WTC11 (cell line): Measurements from ENCODE around the gene FUZ. TPM values are rescaled to one million over a fixed set of nuclear protein-coding genes. Genes with fewer than 3 reads are reported as not detected.

Source experiments
- ATAC-seq: fragments of 200-7000 bp; cut with Tn5 transposase; 2 replicates; pipeline ENCODE4 v1.10.0; 2021; ENCODE audit warnings: mild to moderate bottlenecking, moderate library complexity
- CTCF ChIA-PET: fragments of 300-600 bp; sonication (Branson Sonifier 250); formaldehyde crosslinking; loops from one replicate; lab custom pipeline; 2021; ENCODE audit warnings: antibody characterized with exemption; lab: Charles Lee
- POLR2A ChIA-PET: fragments of 350-600 bp; sonication (Branson Sonifier 250); formaldehyde crosslinking; loops from one replicate; lab custom pipeline; 2021; ENCODE audit warnings: antibody characterized with exemption; lab: Charles Lee
- DNase-seq: peaks from one replicate; pipeline ENCODE4 v3.0.0; 2021; ENCODE audit warnings: low spot score
- H3K27ac Mint-ChIP-seq: 2 replicates; pipeline ENCODE4 v1.8.0; 2021; ENCODE audit warnings: mixed read lengths
- H3K27me3 Mint-ChIP-seq: 2 replicates; pipeline ENCODE4 v1.8.0; 2021; ENCODE audit warnings: low read depth, mild to moderate bottlenecking, moderate library complexity, mixed read lengths
- H3K36me3 Mint-ChIP-seq: 2 replicates; pipeline ENCODE4 v1.8.0; 2021; ENCODE audit warnings: mixed read lengths
- H3K4me1 Mint-ChIP-seq: 2 replicates; pipeline ENCODE4 v1.8.0; 2022; ENCODE audit warnings: mixed read lengths
- H3K4me3 Mint-ChIP-seq: 2 replicates; pipeline ENCODE4 v1.8.0; 2021; ENCODE audit warnings: mild to moderate bottlenecking, moderate library complexity, mixed read lengths
- H3K9me3 Mint-ChIP-seq: 2 replicates; pipeline ENCODE4 v1.8.0; 2021; ENCODE audit warnings: mixed read lengths
- FOXP1 ChIP-seq: sonication (generic); formaldehyde crosslinking; IDR thresholded peaks from 2 replicates; pipeline ENCODE4 v1.8.0; 2022; ENCODE audit warnings: missing genetic modification reagents, mild to moderate bottlenecking, moderate library complexity, borderline replicate concordance
- IRF2 ChIP-seq: sonication (generic); formaldehyde crosslinking; IDR thresholded peaks from 2 replicates; pipeline ENCODE4 v1.8.0; 2022; ENCODE audit warnings: low read depth, missing genetic modification reagents, borderline replicate concordance
- OVOL2 ChIP-seq: fragments of 250-450 bp; sonication (Bioruptor Pico); IDR thresholded peaks from 2 replicates; pipeline ENCODE4 v1.9.0; 2021; ENCODE audit warnings: mild to moderate bottlenecking, borderline replicate concordance
- SMAD3 ChIP-seq: sonication (generic); formaldehyde crosslinking; IDR thresholded peaks from 2 replicates; pipeline ENCODE4 v1.8.0; 2022; ENCODE audit warnings: missing genetic modification reagents, mild to moderate bottlenecking, borderline replicate concordance
- TCF7 ChIP-seq: sonication (generic); formaldehyde crosslinking; IDR thresholded peaks from 2 replicates; pipeline ENCODE4 v1.8.0; 2022; ENCODE audit warnings: mild to moderate bottlenecking, low read depth, missing genetic modification reagents, moderate library complexity
- ZBTB21 ChIP-seq: sonication (generic); formaldehyde crosslinking; IDR thresholded peaks from 2 replicates; pipeline ENCODE4 v1.8.1; 2023; ENCODE audit warnings: mild to moderate bottlenecking, missing genetic modification reagents, borderline replicate concordance
- ZNF219 ChIP-seq: sonication (generic); formaldehyde crosslinking; IDR thresholded peaks from 2 replicates; pipeline ENCODE4 v1.8.0; 2023; ENCODE audit warnings: missing genetic modification reagents, mild to moderate bottlenecking, borderline replicate concordance
- ZNF671 ChIP-seq: fragments of 250-450 bp; sonication (Bioruptor Pico); IDR thresholded peaks from 2 replicates; pipeline ENCODE4 v1.8.0; 2021; ENCODE audit warnings: mild to moderate bottlenecking
- total RNA-seq: library from RNA; stranded (reverse); gene quantifications from 3 replicates; pipeline ENCODE4 v1.2.3, GENCODE V29; 2021
- TF ChIP-seq, protein P1 (sequence below): sonication (generic); formaldehyde crosslinking; IDR thresholded peaks from 2 replicates; pipeline ENCODE4 v1.8.0; 2023; ENCODE audit warnings: missing genetic modification reagents
- TF ChIP-seq, protein P2 (sequence below): fragments of 250-450 bp; sonication (Bioruptor Pico); IDR thresholded peaks from 2 replicates; pipeline ENCODE4 v2.1.2; 2022; ENCODE audit warnings: mild to moderate bottlenecking, moderate library complexity
- TF ChIP-seq, protein P3 (sequence below): sonication (generic); formaldehyde crosslinking; IDR thresholded peaks from 2 replicates; pipeline ENCODE4 v1.8.0; 2022; ENCODE audit warnings: missing genetic modification reagents
- TF ChIP-seq, protein P4 (sequence below): sonication (generic); formaldehyde crosslinking; IDR thresholded peaks from 2 replicates; pipeline ENCODE4 v1.8.1; 2023; ENCODE audit warnings: mild to moderate bottlenecking, missing genetic modification reagents
- TF ChIP-seq, protein P5 (sequence below): sonication (generic); formaldehyde crosslinking; IDR thresholded peaks from 2 replicates; pipeline ENCODE4 v1.8.1; 2023; ENCODE audit warnings: mild to moderate bottlenecking, missing genetic modification reagents
- TF ChIP-seq, protein P6 (sequence below): fragments of 250-450 bp; sonication (Bioruptor Pico); IDR thresholded peaks from 2 replicates; pipeline ENCODE4 v1.8.0; 2021; ENCODE audit warnings: mild to moderate bottlenecking
- TF ChIP-seq, protein P7 (sequence below): sonication (generic); formaldehyde crosslinking; IDR thresholded peaks from 2 replicates; pipeline ENCODE4 v1.8.1; 2022; ENCODE audit warnings: missing genetic modification reagents, borderline replicate concordance
- TF ChIP-seq, protein P8 (sequence below): sonication (generic); formaldehyde crosslinking; conservative IDR thresholded peaks from 2 replicates; pipeline ENCODE4 v1.8.1; 2022; ENCODE audit warnings: mild to moderate bottlenecking, missing genetic modification reagents

FUZ gene
- total RNA-seq, 1 experiment from 2014 or later = 35.1 TPM

DNA sequence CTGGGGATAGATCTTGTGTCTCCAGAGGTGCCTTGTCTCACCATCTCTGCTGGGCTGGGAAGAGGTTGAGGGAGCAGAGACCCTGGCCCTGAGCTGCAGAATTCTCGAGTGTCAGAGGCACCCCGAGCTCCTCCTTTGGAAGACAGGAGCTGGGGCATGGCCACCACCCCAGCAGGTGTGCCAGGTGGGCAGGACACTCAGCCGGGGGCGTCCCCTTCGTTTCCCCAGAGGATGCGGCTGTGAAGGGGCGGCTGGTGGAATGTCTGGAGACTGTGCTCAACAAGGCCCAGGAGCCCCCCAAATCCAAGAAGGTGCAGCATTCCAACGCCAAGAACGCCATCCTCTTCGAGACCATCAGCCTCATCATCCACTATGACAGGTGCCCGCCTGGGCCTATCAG is 14.5 kb downstream of the FUZ start:
- POLR2A ChIA-PET = no interaction called here
- DNase-seq = no peak
- no peaks in the 10 kb centered on the region for H3K9me3 Mint-ChIP-seq
- TF ChIP-seq SMAD3 = no peak
- TF ChIP-seq, protein P1, sequence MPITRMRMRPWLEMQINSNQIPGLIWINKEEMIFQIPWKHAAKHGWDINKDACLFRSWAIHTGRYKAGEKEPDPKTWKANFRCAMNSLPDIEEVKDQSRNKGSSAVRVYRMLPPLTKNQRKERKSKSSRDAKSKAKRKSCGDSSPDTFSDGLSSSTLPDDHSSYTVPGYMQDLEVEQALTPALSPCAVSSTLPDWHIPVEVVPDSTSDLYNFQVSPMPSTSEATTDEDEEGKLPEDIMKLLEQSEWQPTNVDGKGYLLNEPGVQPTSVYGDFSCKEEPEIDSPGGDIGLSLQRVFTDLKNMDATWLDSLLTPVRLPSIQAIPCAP = no peak
- TF ChIP-seq, protein P2, sequence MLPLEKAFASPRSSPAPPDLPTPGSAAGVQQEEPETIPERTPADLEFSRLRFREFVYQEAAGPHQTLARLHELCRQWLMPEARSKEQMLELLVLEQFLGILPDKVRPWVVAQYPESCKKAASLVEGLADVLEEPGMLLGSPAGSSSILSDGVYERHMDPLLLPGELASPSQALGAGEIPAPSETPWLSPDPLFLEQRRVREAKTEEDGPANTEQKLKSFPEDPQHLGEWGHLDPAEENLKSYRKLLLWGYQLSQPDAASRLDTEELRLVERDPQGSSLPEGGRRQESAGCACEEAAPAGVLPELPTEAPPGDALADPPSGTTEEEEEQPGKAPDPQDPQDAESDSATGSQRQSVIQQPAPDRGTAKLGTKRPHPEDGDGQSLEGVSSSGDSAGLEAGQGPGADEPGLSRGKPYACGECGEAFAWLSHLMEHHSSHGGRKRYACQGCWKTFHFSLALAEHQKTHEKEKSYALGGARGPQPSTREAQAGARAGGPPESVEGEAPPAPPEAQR (CRISPR knock-in tag) = no peak
- TF ChIP-seq, all 79 proteins: peak for 0
- ATAC-seq = no peak
- Mint-ChIP-seq H3K4me1 (peaks cover 14% of the 10 kb centered on the region), H3K27me3 (no peaks in the 10 kb centered on the region), H3K27ac (no peak overlapping the region), H3K36me3 (peaks cover 33% of the 10 kb centered on the region), H3K4me3 (no peak overlapping the region)
- CTCF ChIA-PET = interaction anchor here (0.5 to 1.5 kb wide), 2 partner anchors 11 to 48 kb away, joined by 3 read pairs; no protein-coding TSS in a partner anchor

DNA sequence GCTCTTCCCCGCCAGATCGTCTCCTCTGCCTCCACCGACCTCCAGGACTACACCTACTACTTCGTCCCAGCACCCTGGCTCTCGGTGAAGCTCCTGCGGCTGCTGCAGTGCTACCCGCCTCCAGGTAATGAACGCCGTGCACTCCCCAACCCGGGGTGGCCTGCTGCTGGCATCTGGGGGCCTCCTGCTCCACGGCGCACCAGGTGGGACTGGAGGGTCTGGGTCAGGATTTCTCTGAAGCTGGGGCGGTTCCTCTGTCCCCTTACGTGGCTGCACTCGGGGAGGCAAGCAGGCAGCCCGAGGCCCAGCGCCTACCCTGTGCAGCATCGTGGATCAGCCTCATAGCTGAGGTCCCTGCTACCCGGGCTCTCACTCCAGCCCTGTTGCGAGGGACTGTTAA is 17.5 kb downstream of the FUZ start:
- no peaks in the 10 kb centered on the region for H3K27me3 Mint-ChIP-seq
- DNase-seq (no peak), ATAC-seq (no peak)
- no peaks in the 10 kb centered on the region for H3K4me1 Mint-ChIP-seq
- H3K4me3 Mint-ChIP-seq = no peak overlapping the region
- ChIA-PET POLR2A (no interaction called here), CTCF (interaction anchor here (1.2 kb wide), 1 partner anchor 10 kb away, joined by 6 read pairs; no protein-coding TSS in a partner anchor)
- H3K9me3 Mint-ChIP-seq = no peaks in the 10 kb centered on the region
- H3K36me3 Mint-ChIP-seq = peaks cover 37% of the 10 kb centered on the region
- TF ChIP-seq, protein P3, sequence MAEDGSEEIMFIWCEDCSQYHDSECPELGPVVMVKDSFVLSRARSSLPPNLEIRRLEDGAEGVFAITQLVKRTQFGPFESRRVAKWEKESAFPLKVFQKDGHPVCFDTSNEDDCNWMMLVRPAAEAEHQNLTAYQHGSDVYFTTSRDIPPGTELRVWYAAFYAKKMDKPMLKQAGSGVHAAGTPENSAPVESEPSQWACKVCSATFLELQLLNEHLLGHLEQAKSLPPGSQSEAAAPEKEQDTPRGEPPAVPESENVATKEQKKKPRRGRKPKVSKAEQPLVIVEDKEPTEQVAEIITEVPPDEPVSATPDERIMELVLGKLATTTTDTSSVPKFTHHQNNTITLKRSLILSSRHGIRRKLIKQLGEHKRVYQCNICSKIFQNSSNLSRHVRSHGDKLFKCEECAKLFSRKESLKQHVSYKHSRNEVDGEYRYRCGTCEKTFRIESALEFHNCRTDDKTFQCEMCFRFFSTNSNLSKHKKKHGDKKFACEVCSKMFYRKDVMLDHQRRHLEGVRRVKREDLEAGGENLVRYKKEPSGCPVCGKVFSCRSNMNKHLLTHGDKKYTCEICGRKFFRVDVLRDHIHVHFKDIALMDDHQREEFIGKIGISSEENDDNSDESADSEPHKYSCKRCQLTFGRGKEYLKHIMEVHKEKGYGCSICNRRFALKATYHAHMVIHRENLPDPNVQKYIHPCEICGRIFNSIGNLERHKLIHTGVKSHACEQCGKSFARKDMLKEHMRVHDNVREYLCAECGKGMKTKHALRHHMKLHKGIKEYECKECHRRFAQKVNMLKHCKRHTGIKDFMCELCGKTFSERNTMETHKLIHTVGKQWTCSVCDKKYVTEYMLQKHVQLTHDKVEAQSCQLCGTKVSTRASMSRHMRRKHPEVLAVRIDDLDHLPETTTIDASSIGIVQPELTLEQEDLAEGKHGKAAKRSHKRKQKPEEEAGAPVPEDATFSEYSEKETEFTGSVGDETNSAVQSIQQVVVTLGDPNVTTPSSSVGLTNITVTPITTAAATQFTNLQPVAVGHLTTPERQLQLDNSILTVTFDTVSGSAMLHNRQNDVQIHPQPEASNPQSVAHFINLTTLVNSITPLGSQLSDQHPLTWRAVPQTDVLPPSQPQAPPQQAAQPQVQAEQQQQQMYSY (CRISPR knock-in tag) = no peak
- TF ChIP-seq, protein P4, sequence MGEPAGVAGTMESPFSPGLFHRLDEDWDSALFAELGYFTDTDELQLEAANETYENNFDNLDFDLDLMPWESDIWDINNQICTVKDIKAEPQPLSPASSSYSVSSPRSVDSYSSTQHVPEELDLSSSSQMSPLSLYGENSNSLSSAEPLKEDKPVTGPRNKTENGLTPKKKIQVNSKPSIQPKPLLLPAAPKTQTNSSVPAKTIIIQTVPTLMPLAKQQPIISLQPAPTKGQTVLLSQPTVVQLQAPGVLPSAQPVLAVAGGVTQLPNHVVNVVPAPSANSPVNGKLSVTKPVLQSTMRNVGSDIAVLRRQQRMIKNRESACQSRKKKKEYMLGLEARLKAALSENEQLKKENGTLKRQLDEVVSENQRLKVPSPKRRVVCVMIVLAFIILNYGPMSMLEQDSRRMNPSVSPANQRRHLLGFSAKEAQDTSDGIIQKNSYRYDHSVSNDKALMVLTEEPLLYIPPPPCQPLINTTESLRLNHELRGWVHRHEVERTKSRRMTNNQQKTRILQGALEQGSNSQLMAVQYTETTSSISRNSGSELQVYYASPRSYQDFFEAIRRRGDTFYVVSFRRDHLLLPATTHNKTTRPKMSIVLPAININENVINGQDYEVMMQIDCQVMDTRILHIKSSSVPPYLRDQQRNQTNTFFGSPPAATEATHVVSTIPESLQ (CRISPR knock-in tag) = no peak
- TF ChIP-seq FOXP1 (CRISPR knock-in tag) (no peak), ZBTB21 (CRISPR knock-in tag) (no peak), OVOL2 (CRISPR knock-in tag) (no peak), ZNF671 (no peak), TCF7 (CRISPR knock-in tag) (no peak), IRF2 (CRISPR knock-in tag) (no peak), ZNF219 (CRISPR knock-in tag) (no peak)
- TF ChIP-seq, protein P5, sequence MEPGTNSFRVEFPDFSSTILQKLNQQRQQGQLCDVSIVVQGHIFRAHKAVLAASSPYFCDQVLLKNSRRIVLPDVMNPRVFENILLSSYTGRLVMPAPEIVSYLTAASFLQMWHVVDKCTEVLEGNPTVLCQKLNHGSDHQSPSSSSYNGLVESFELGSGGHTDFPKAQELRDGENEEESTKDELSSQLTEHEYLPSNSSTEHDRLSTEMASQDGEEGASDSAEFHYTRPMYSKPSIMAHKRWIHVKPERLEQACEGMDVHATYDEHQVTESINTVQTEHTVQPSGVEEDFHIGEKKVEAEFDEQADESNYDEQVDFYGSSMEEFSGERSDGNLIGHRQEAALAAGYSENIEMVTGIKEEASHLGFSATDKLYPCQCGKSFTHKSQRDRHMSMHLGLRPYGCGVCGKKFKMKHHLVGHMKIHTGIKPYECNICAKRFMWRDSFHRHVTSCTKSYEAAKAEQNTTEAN (CRISPR knock-in tag) = no peak
- TF ChIP-seq, protein P6, sequence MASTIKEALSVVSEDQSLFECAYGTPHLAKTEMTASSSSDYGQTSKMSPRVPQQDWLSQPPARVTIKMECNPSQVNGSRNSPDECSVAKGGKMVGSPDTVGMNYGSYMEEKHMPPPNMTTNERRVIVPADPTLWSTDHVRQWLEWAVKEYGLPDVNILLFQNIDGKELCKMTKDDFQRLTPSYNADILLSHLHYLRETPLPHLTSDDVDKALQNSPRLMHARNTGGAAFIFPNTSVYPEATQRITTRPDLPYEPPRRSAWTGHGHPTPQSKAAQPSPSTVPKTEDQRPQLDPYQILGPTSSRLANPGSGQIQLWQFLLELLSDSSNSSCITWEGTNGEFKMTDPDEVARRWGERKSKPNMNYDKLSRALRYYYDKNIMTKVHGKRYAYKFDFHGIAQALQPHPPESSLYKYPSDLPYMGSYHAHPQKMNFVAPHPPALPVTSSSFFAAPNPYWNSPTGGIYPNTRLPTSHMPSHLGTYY (CRISPR knock-in tag) = no peak
- TF ChIP-seq, protein P7, sequence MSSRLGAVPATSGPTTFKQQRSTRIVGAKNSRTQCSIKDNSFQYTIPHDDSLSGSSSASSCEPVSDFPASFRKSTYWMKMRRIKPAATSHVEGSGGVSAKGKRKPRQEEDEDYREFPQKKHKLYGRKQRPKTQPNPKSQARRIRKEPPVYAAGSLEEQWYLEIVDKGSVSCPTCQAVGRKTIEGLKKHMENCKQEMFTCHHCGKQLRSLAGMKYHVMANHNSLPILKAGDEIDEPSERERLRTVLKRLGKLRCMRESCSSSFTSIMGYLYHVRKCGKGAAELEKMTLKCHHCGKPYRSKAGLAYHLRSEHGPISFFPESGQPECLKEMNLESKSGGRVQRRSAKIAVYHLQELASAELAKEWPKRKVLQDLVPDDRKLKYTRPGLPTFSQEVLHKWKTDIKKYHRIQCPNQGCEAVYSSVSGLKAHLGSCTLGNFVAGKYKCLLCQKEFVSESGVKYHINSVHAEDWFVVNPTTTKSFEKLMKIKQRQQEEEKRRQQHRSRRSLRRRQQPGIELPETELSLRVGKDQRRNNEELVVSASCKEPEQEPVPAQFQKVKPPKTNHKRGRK (CRISPR knock-in tag) = no peak
- TF ChIP-seq, protein P8, sequence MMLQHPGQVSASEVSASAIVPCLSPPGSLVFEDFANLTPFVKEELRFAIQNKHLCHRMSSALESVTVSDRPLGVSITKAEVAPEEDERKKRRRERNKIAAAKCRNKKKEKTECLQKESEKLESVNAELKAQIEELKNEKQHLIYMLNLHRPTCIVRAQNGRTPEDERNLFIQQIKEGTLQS = no peak
- H3K27ac Mint-ChIP-seq = no peak overlapping the region
